Astrocyte of the spinal cord (primary cell): ENCODE results near the gene PRPS1.

ENCODE experiments used
- DNase-seq: peaks from one replicate; pipeline ENCODE4 v3.0.0; 2011; ENCODE audit warnings: low read depth, low spot score
- H3K4me3 ChIP-seq: 2 replicates; pipeline ENCODE4 v1.5.1; 2011; ENCODE audit warnings: low read depth, mild to moderate bottlenecking, low read length, moderate library complexity
- in situ Hi-C: cut with HindIII; loops from 2 replicates; pipeline ENCODE4 v1.10.0; 2017; ENCODE audit warnings: low sequenced_read_pairs
- TF ChIP-seq, protein P1 (sequence below): IDR thresholded peaks from 2 replicates; pipeline ENCODE4 v1.5.1; 2012; ENCODE audit warnings: low read depth, mild to moderate bottlenecking, low read length, inconsistent platforms

The PRPS1 gene

GRCh38 chrX:107691024-107691448, 62.7 kb downstream of the PRPS1 start:
- H3K4me3 ChIP-seq, result no peak overlapping the region
- DNase-seq, result no peak
- in situ Hi-C loops, result no loop called here
- TF ChIP-seq, protein P1, sequence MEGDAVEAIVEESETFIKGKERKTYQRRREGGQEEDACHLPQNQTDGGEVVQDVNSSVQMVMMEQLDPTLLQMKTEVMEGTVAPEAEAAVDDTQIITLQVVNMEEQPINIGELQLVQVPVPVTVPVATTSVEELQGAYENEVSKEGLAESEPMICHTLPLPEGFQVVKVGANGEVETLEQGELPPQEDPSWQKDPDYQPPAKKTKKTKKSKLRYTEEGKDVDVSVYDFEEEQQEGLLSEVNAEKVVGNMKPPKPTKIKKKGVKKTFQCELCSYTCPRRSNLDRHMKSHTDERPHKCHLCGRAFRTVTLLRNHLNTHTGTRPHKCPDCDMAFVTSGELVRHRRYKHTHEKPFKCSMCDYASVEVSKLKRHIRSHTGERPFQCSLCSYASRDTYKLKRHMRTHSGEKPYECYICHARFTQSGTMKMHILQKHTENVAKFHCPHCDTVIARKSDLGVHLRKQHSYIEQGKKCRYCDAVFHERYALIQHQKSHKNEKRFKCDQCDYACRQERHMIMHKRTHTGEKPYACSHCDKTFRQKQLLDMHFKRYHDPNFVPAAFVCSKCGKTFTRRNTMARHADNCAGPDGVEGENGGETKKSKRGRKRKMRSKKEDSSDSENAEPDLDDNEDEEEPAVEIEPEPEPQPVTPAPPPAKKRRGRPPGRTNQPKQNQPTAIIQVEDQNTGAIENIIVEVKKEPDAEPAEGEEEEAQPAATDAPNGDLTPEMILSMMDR, result no peak

GRCh38 chrX:107699616-107700015, 71.3 kb downstream of the PRPS1 start:
- in situ Hi-C loops, result no loop called here
- TF ChIP-seq, protein P1, result no peak
- no peak for DNase-seq
- no peak overlapping the region for H3K4me3 ChIP-seq

- no peak overlapping the region for H3K4me3 ChIP-seq
- peak; percentile 58 for DNase-seq
- TF ChIP-seq, protein P1, result no peak
- in situ Hi-C loops, result no loop called here
Measured at GRCh38 chrX:107700317-107700774, 72.0 kb downstream of the PRPS1 start.
